Measurements from ENCODE around the gene COX8A. TPM values are rescaled to one million over a fixed set of nuclear protein-coding genes. Genes with fewer than 3 reads are reported as not detected.

The COX8A gene
- total and polyA plus RNA-seq, 2 of the 8 experiments (the other 6 are each of a cell fraction or from before 2014, with no cell fraction given), result 365 to 1,720 TPM

DNA sequence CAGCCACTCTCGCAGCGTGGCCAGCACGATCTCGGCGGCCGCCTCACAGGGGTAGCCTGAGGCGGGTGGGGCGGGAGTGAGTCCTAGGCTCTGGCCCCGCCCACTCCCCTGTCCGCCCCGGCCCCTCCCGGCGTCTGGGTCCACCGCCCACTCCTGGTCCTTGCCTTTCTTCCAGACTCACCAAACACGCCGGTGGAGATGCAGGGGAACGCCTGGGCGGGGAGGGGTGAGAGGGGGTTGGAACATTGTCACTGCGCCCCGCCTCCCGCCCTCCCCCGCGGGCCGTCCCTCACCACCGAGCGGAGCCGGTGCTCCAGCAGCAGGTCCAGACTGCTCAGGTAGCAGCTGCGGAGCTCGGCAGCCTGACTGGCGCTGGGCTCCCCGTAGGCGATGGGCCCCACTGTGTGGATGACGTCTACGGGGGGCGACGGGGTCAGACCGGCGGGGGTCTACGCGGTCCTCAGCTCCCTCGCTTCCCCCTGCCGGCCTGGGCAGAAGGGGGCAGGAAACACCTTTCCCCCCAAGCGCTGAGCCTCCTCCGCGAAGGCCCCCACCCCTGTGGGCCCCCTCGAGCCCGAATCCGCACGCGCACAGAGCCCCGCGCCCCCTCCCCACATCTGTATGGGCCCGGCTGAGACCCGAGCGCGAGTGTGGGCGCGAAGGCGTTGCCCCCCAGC is 25.1 kb downstream of the COX8A start:
- Histone ChIP-seq H3K27me3 (replicated peaks in 1 of 4; ENCODE audit: control insufficient read depth in 3 of 4, extremely low read depth in 1 of 4, insufficient read depth in 3 of 4, low read length in 3 of 4) (peaks cover 5 to 33% (median 22%) of the 10 kb centered on the region in 4 experiments; a peak in 6 of 7 replicates), H3K23ac (ENCODE audit: insufficient read length) (no peak overlapping the region), H3K23me2 (ENCODE audit: low read depth, low read length) (peaks cover 18% of the 10 kb centered on the region; the same call in 1 of the 2 replicates), H2BK12ac (ENCODE audit: low read depth, low read length) (no peak overlapping the region), H2BK20ac (ENCODE audit: low read length) (no peak overlapping the region), H4K5ac (ENCODE audit: insufficient read length, low read depth, low read length) (no peak overlapping the region), H3K9ac (replicated peaks in 1 of 4; ENCODE audit: extremely low read depth in 1 of 4, low read depth in 3 of 4, low read length in 3 of 4) (no peak overlapping the region; a peak in 1 of 7 replicates), H2AK5ac (ENCODE audit: low read depth, low read length) (no peak overlapping the region), H4K91ac (replicated peaks; ENCODE audit: insufficient read length, low read length) (no peak overlapping the region), H2BK5ac (ENCODE audit: low read depth, low read length) (no peak overlapping the region), H3K4me3 (ENCODE audit: extremely low read depth in 1 of 4, insufficient read depth in 2 of 4, low read depth in 3 of 4, low read length in 4 of 4) (peak overlapping the region; percentile 14 to 61 (median 47)), H2AFZ (ENCODE audit: low read length) (no peak overlapping the region), H3K14ac (ENCODE audit: insufficient read length) (no peak overlapping the region), H3K4me1 (replicated peaks in 1 of 4; ENCODE audit: control insufficient read depth in 3 of 4, insufficient read depth in 4 of 4, low read length in 3 of 4) (peaks cover 2 to 23% (median 12%) of the 10 kb centered on the region in 4 experiments; a peak in 6 of 7 replicates), H2BK15ac (ENCODE audit: low read length) (no peak overlapping the region), H3K9me3 (ENCODE audit: insufficient read depth in 2 of 2, low read depth in 1 of 2, low read length in 1 of 2) (no peaks in the 10 kb centered on the region), H3K36me3 (ENCODE audit: control insufficient read depth in 2 of 4, insufficient read depth in 4 of 4, low read length in 3 of 4) (peaks cover 7 to 24% (median 14%) of the 10 kb centered on the region in 4 experiments), H4K20me1 (replicated peaks in 1 of 2; ENCODE audit: control insufficient read depth in 1 of 2, insufficient read depth in 2 of 2, low read length in 2 of 2) (peaks cover 4 to 27% of the 10 kb centered on the region in 2 experiments), H3K56ac (replicated peaks; ENCODE audit: insufficient read length, low read depth, low read length) (no peak overlapping the region), H4K8ac (ENCODE audit: extremely low read depth, insufficient read depth, low read length) (peak overlapping the region; percentile 59; the same call in 1 of the 2 replicates), H3K18ac (ENCODE audit: extremely low read depth, low read length) (0 out of 2 replicates have a peak overlapping the region, but pooled peaks have one; percentile 87), H2BK120ac (replicated peaks; ENCODE audit: low read depth, low read length) (no peak overlapping the region), H3K27ac (ENCODE audit: low read depth, low read length) (no peak overlapping the region), H3K79me1 (ENCODE audit: low read depth, low read length) (peaks cover 7% of the 10 kb centered on the region; the same call in 1 of the 2 replicates), H3K4ac (replicated peaks; ENCODE audit: insufficient read length, low read depth, low read length) (no peak overlapping the region), H3K79me2 (ENCODE audit: control insufficient read depth in 1 of 2, insufficient read depth in 2 of 2, low read length in 2 of 2) (peaks cover 0 to 2% of the 10 kb centered on the region in 2 experiments; a peak in 1 of 4 replicates), H3K4me2 (ENCODE audit: insufficient read depth in 1 of 2, low read depth in 2 of 2, low read length in 2 of 2) (peak overlapping the region; percentile 70 to 98)
- POLR2A ChIA-PET (ENCODE audit: partially characterized antibody), result interaction anchor here (0.7 to 5.1 kb wide), 12 partner anchors 9 to 270 kb away, joined by 3 to 46 read pairs (median 4); no protein-coding TSS in a partner anchor
- peak; percentile 46 to 87 for DNase-seq (ENCODE audit: low read depth in 1 of 2, low spot score in 2 of 2)
- CTCF ChIA-PET (ENCODE audit: partially characterized antibody), result interaction anchor here (0.6 to 6.8 kb wide), 36 partner anchors 9 to 1113 kb away, joined by 3 to 171 read pairs (median 6); partner anchors contain the start of genes FLRT1 and STIP1
- FAIRE-seq, result no peak
- WGBS, 2 experiments (ENCODE audit: extremely low coverage in 1 of 2, insufficient coverage in 1 of 2, insufficient read length in 1 of 2, insufficient replicate concordance in 2 of 2, low coverage in 1 of 2, low lambda C conversion rate in 2 of 2, missing lambda C conversion rate in 1 of 2), result 12% methylated on average over 8 of the region's 59 CpGs; no CpG with 5 or more reads in 1 of the 2 experiments
- no peak for TF ChIP-seq SP1 (IDR thresholded peaks at IDR 0.05; ENCODE audit: low read depth, low read length)
- TF ChIP-seq SRF (IDR thresholded peaks at IDR 0.05; ENCODE audit: low read depth, low read length), result no peak
- TF ChIP-seq NANOG (IDR thresholded peaks at IDR 0.05; ENCODE audit: insufficient read depth, low read depth, low read length, poor library complexity, severe bottlenecking), result no peak
- TF ChIP-seq JUN (IDR thresholded peaks at IDR 0.05; ENCODE audit: low read depth, low read length), result no peak
- no peak for TF ChIP-seq USF2 (IDR thresholded peaks at IDR 0.05; ENCODE audit: low read length)
- TF ChIP-seq SP4 (IDR thresholded peaks at IDR 0.05; ENCODE audit: low read length), result no peak
- no peak for TF ChIP-seq SUZ12 (IDR thresholded peaks at IDR 0.05; ENCODE audit: low read length)
- no peak for TF ChIP-seq RFX5 (IDR thresholded peaks at IDR 0.05; ENCODE audit: borderline replicate concordance, low read depth, low read length)
- no peak for TF ChIP-seq KDM4A (IDR thresholded peaks at IDR 0.05; ENCODE audit: low read depth, low read length, severe bottlenecking)
- TF ChIP-seq BACH1 (IDR thresholded peaks at IDR 0.05; ENCODE audit: low read length), result no peak; the same call in none of the 2 replicates
- no peak for TF ChIP-seq YY1 (IDR thresholded peaks at IDR 0.05; ENCODE audit: low read depth, low read length)
